ENCODE measurements around the gene OIP5.

OIP5 gene

GRCh38 chr15:41341519-41341918 lies 9.1 kb upstream of the OIP5 start:
- H3F3A ChIP-seq (ENCODE audit: insufficient read depth, low read length) = peaks cover 3% of the 10 kb centered on the region
- peaks cover 98% of the 10 kb centered on the region for H3K79me2 ChIP-seq (ENCODE audit: low read length)
- H3K9me2 ChIP-seq (replicated peaks; ENCODE audit: insufficient read depth, low read length) = no peaks in the 10 kb centered on the region
- no peaks in the 10 kb centered on the region for H3K27me3 ChIP-seq (replicated peaks; ENCODE audit: insufficient read depth, low read length)
- H3K4me2 ChIP-seq (ENCODE audit: low read depth, low read length) = no peak overlapping the region
- H2AFZ ChIP-seq (ENCODE audit: low read length) = no peak overlapping the region
- H4K20me1 ChIP-seq (ENCODE audit: insufficient read depth, low read length) = 0 out of 2 replicates have a peak, but pooled peaks cover 4% of the 10 kb centered on the region
- H3K4me3 ChIP-seq (ENCODE audit: low read length) = no peak overlapping the region
- DNase-seq = no peak
- TF ChIP-seq EZH2phosphoT487 (IDR thresholded peaks at IDR 0.05; ENCODE audit: low read length) (no peak), EZH2 (optimal IDR thresholded peaks at IDR 0.05; ENCODE audit: low read depth, low read length) (no peak), CTCF (IDR thresholded peaks at IDR 0.05; ENCODE audit: low read length) (no peak)
- no peaks in the 10 kb centered on the region for H3K4me1 ChIP-seq (ENCODE audit: low read length)
- H3K27ac ChIP-seq (ENCODE audit: low read length) = no peak overlapping the region
- no peak overlapping the region for H3K9ac ChIP-seq (ENCODE audit: low read length)
- no peaks in the 10 kb centered on the region for H3K9me3 ChIP-seq (replicated peaks; ENCODE audit: insufficient read depth, low read length)
- peaks cover 24% of the 10 kb centered on the region for H3K36me3 ChIP-seq (replicated peaks; ENCODE audit: insufficient read depth, low read length)

- H3K27me3 ChIP-seq (replicated peaks; ENCODE audit: insufficient read depth, low read length) = no peaks in the 10 kb centered on the region
- no peak overlapping the region for H3K4me2 ChIP-seq (ENCODE audit: low read depth, low read length)
- DNase-seq = no peak
- peaks cover 94% of the 10 kb centered on the region for H3K79me2 ChIP-seq (ENCODE audit: low read length)
- H3K9ac ChIP-seq (ENCODE audit: low read length) = no peak overlapping the region
- no peak overlapping the region for H3K27ac ChIP-seq (ENCODE audit: low read length)
- H3K9me2 ChIP-seq (replicated peaks; ENCODE audit: insufficient read depth, low read length) = no peaks in the 10 kb centered on the region
- H3K9me3 ChIP-seq (replicated peaks; ENCODE audit: insufficient read depth, low read length) = no peaks in the 10 kb centered on the region
- peaks cover 24% of the 10 kb centered on the region for H3K36me3 ChIP-seq (replicated peaks; ENCODE audit: insufficient read depth, low read length)
- H3K4me1 ChIP-seq (ENCODE audit: low read length) = no peaks in the 10 kb centered on the region
- no peak overlapping the region for H3K4me3 ChIP-seq (ENCODE audit: low read length)
- H2AFZ ChIP-seq (ENCODE audit: low read length) = no peak overlapping the region
- TF ChIP-seq EZH2phosphoT487 (IDR thresholded peaks at IDR 0.05; ENCODE audit: low read length) (no peak), EZH2 (optimal IDR thresholded peaks at IDR 0.05; ENCODE audit: low read depth, low read length) (no peak), CTCF (IDR thresholded peaks at IDR 0.05; ENCODE audit: low read length) (no peak)
- H4K20me1 ChIP-seq (ENCODE audit: insufficient read depth, low read length) = 0 out of 2 replicates have a peak, but pooled peaks cover 4% of the 10 kb centered on the region
- peaks cover 3% of the 10 kb centered on the region for H3F3A ChIP-seq (ENCODE audit: insufficient read depth, low read length)
These were observed 7.9 kb upstream of the OIP5 start for GRCh38 chr15:41340189-41340695.

GRCh38 chr15:41337631-41338522 lies 5.5 kb upstream of the OIP5 start:
- H3K4me2 ChIP-seq (ENCODE audit: low read depth, low read length) = no peak overlapping the region
- no peaks in the 10 kb centered on the region for H3K27me3 ChIP-seq (replicated peaks; ENCODE audit: insufficient read depth, low read length)
- DNase-seq = no peak
- peaks cover 93% of the 10 kb centered on the region for H3K79me2 ChIP-seq (ENCODE audit: low read length)
- H4K20me1 ChIP-seq (ENCODE audit: insufficient read depth, low read length) = 0 out of 2 replicates have a peak, but pooled peaks cover 4% of the 10 kb centered on the region
- H3F3A ChIP-seq (ENCODE audit: insufficient read depth, low read length) = peaks cover 16% of the 10 kb centered on the region
- no peak for TF ChIP-seq EZH2phosphoT487 (IDR thresholded peaks at IDR 0.05; ENCODE audit: low read length)
- no peaks in the 10 kb centered on the region for H3K9me3 ChIP-seq (replicated peaks; ENCODE audit: insufficient read depth, low read length)
- H3K36me3 ChIP-seq (replicated peaks; ENCODE audit: insufficient read depth, low read length) = peaks cover 19% of the 10 kb centered on the region
- no peaks in the 10 kb centered on the region; the same call in 1 of the 2 replicates for H3K4me1 ChIP-seq (ENCODE audit: low read length)
- no peak overlapping the region for H3K27ac ChIP-seq (ENCODE audit: low read length)
- H2AFZ ChIP-seq (ENCODE audit: low read length) = no peak overlapping the region
- no peak overlapping the region for H3K4me3 ChIP-seq (ENCODE audit: low read length)
- H3K9ac ChIP-seq (ENCODE audit: low read length) = no peak overlapping the region
- H3K9me2 ChIP-seq (replicated peaks; ENCODE audit: insufficient read depth, low read length) = no peaks in the 10 kb centered on the region
